MM.1S (cell line): Measurements from ENCODE around the gene AGPAT3.

Experiments
- CTCF ChIP-seq: fragments of 300-600 bp; sonication (generic); IDR thresholded peaks from 2 replicates; pipeline ENCODE4 v1.5.1; 2016; ENCODE audit warnings: antibody characterized with exemption, low read length, mixed read lengths
- EZH2 ChIP-seq: fragments of 300-600 bp; sonication (generic); optimal IDR thresholded peaks from 2 replicates; pipeline ENCODE3; 2017; ENCODE audit warnings: low read depth, mild to moderate bottlenecking, antibody characterized with exemption, low read length, mixed read lengths
- EZH2phosphoT487 ChIP-seq: fragments of 300-600 bp; sonication (generic); IDR thresholded peaks from 2 replicates; pipeline ENCODE4 v1.6.1; 2018; ENCODE audit warnings: antibody characterized with exemption, low read length

- no peak for TF ChIP-seq EZH2
- no peak for TF ChIP-seq EZH2phosphoT487
- peak; percentile 100 for TF ChIP-seq CTCF
These were observed 110.6 kb downstream of the AGPAT3 start for GRCh38 chr21:43975469-43976098.
